ENCODE measurements around the gene TJP2. TPM values are rescaled to one million over a fixed set of nuclear protein-coding genes. Genes with fewer than 3 reads are reported as not detected.

The TJP2 gene
- total RNA-seq, 3 donors from 2014 or later (not counting 1 experiment from before 2014, with no cell fraction given), result 6.8 to 10.0 (median 9.6) TPM

- Mint-ChIP-seq H3K4me1 (no peaks in the 10 kb centered on the region), H3K27ac (no peak overlapping the region), H3K4me3 (no peak overlapping the region), H3K27me3 (ENCODE audit: low read depth in 2 of 2) (no peaks in the 10 kb centered on the region), H3K36me3 (no peaks in the 10 kb centered on the region), H3K9me3 (no peaks in the 10 kb centered on the region)
- Histone ChIP-seq H3K27me3 (ENCODE audit: control insufficient read depth, insufficient read depth, low read length) (no peaks in the 10 kb centered on the region), H3K4me3 (ENCODE audit: low read length) (no peak overlapping the region), H3K27ac (ENCODE audit: low read length) (no peak overlapping the region), H3K36me3 (ENCODE audit: control insufficient read depth, insufficient read depth, low read length) (no peaks in the 10 kb centered on the region), H3K9me3 (ENCODE audit: control insufficient read depth, insufficient read depth, low read length) (no peaks in the 10 kb centered on the region), H3K4me1 (ENCODE audit: control insufficient read depth, insufficient read depth, low read length) (peaks cover 3% of the 10 kb centered on the region)
- no peak for DNase-seq
- intact Hi-C loops (cut with micrococcal nuclease), result loop anchor here (2.0 to 5.0 kb wide), 2 partner anchors 35 to 155 kb away; partner anchors contain the start of gene FXN
- no peak for ATAC-seq
- WGBS (ENCODE audit: insufficient coverage), result 98% methylated on average over 3 of the region's 3 CpGs
- no peak for TF ChIP-seq CTCF (IDR thresholded peaks at IDR 0.05)
Measured at GRCh38 chr9:69192214-69192613, 18.1 kb downstream of the TJP2 start.

- no peak for DNase-seq
- Histone ChIP-seq H3K9me3 (ENCODE audit: control insufficient read depth, insufficient read depth, low read length) (no peaks in the 10 kb centered on the region), H3K27ac (ENCODE audit: low read length) (no peak overlapping the region), H3K27me3 (ENCODE audit: control insufficient read depth, insufficient read depth, low read length) (no peaks in the 10 kb centered on the region), H3K4me3 (ENCODE audit: low read length) (no peak overlapping the region), H3K4me1 (ENCODE audit: control insufficient read depth, insufficient read depth, low read length) (peaks cover 3% of the 10 kb centered on the region), H3K36me3 (ENCODE audit: control insufficient read depth, insufficient read depth, low read length) (no peaks in the 10 kb centered on the region)
- Mint-ChIP-seq H3K36me3 (no peaks in the 10 kb centered on the region), H3K4me3 (no peak overlapping the region), H3K27ac (no peak overlapping the region), H3K4me1 (no peaks in the 10 kb centered on the region), H3K27me3 (ENCODE audit: low read depth in 2 of 2) (no peaks in the 10 kb centered on the region), H3K9me3 (no peaks in the 10 kb centered on the region)
- ATAC-seq, result no peak
- no peak for TF ChIP-seq CTCF (IDR thresholded peaks at IDR 0.05)
- WGBS (ENCODE audit: insufficient coverage), result no CpG with 5 or more reads among the region's 1 CpG
- intact Hi-C loops (cut with micrococcal nuclease), result loop anchor here (1.0 to 5.0 kb wide), 3 partner anchors 37 to 156 kb away; partner anchors contain the start of gene FXN
Measured at GRCh38 chr9:69193685-69194032, 19.6 kb downstream of the TJP2 start.

GRCh38 chr9:69194702-69195418 lies 20.8 kb downstream of the TJP2 start:
- Histone ChIP-seq H3K27me3 (ENCODE audit: control insufficient read depth, insufficient read depth, low read length) (no peaks in the 10 kb centered on the region), H3K36me3 (ENCODE audit: control insufficient read depth, insufficient read depth, low read length) (no peaks in the 10 kb centered on the region), H3K9me3 (ENCODE audit: control insufficient read depth, insufficient read depth, low read length) (no peaks in the 10 kb centered on the region), H3K4me3 (ENCODE audit: low read length) (no peak overlapping the region), H3K27ac (ENCODE audit: low read length) (no peak overlapping the region), H3K4me1 (ENCODE audit: control insufficient read depth, insufficient read depth, low read length) (peaks cover 7% of the 10 kb centered on the region)
- Mint-ChIP-seq H3K9me3 (no peaks in the 10 kb centered on the region), H3K4me3 (no peak overlapping the region), H3K36me3 (no peaks in the 10 kb centered on the region), H3K27me3 (ENCODE audit: low read depth in 2 of 2) (no peaks in the 10 kb centered on the region), H3K27ac (no peak overlapping the region), H3K4me1 (peaks cover 4 to 6% of the 10 kb centered on the region in 2 donors)
- WGBS (ENCODE audit: insufficient coverage), result 86% methylated on average over 5 of the region's 5 CpGs
- ATAC-seq (no peak), DNase-seq (no peak)
- intact Hi-C loops (cut with micrococcal nuclease), result loop anchor here (5.0 kb wide), 1 partner anchor 158 kb away; the partner anchor contains the start of gene FXN
- no peak for TF ChIP-seq CTCF (IDR thresholded peaks at IDR 0.05)

GRCh38 chr9:69195668-69196067 lies 21.6 kb downstream of the TJP2 start:
- peaks cover 15% of the 10 kb centered on the region for H3K4me1 ChIP-seq (ENCODE audit: control insufficient read depth, insufficient read depth, low read length)
- Mint-ChIP-seq H3K36me3 (no peaks in the 10 kb centered on the region), H3K9me3 (no peaks in the 10 kb centered on the region), H3K27me3 (ENCODE audit: low read depth in 2 of 2) (no peaks in the 10 kb centered on the region), H3K27ac (no peak overlapping the region), H3K4me3 (no peak overlapping the region), H3K4me1 (peaks cover 9 to 14% of the 10 kb centered on the region in 2 donors)
- H3K27me3 ChIP-seq (ENCODE audit: control insufficient read depth, insufficient read depth, low read length), result no peaks in the 10 kb centered on the region
- no peaks in the 10 kb centered on the region for H3K36me3 ChIP-seq (ENCODE audit: control insufficient read depth, insufficient read depth, low read length)
- H3K27ac ChIP-seq (ENCODE audit: low read length), result no peak overlapping the region
- no peaks in the 10 kb centered on the region for H3K9me3 ChIP-seq (ENCODE audit: control insufficient read depth, insufficient read depth, low read length)
- no peak overlapping the region for H3K4me3 ChIP-seq (ENCODE audit: low read length)
- no peak for TF ChIP-seq CTCF (IDR thresholded peaks at IDR 0.05)
- WGBS (ENCODE audit: insufficient coverage), result 90% methylated on average over 2 of the region's 3 CpGs
- DNase-seq (no peak), ATAC-seq (no peak)
- intact Hi-C loops (cut with micrococcal nuclease), result no loop called here
